Measurements from ENCODE around the gene DST. TPM values are rescaled to one million over a fixed set of nuclear protein-coding genes. Genes with fewer than 3 reads are reported as not detected.

DST gene
- total RNA-seq, 1 donor from 2014 or later = 6.0 TPM

DNA sequence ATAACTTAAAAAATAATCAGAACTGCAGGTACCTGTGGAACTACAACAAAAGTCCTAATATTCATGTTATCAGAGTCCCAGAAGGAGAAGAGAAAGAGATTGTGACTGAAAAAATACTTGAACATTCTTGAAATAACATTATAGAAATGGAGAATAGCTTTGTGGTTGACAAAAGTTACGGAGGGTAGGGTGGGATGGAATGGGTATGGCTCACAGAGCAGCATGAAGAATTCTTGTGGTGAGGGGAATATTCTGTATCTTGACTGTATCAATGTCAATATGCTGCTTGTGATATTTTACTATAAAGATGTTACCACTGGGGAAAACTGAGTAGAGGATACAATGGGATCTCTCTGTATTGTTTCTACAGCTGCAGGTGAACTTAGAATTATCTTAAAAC lies 122.5 kb downstream of the DST start:
- Mint-ChIP-seq H3K4me1 (ENCODE audit: low read depth) (no peaks in the 10 kb centered on the region), H3K27me3 (ENCODE audit: insufficient read depth) (no peaks in the 10 kb centered on the region), H3K27ac (no peak overlapping the region), H3K36me3 (ENCODE audit: low read depth) (no peaks in the 10 kb centered on the region), H3K9me3 (no peaks in the 10 kb centered on the region), H3K4me3 (no peak overlapping the region)
- intact Hi-C loops (cut with micrococcal nuclease) = no loop called here
- no peak for DNase-seq (ENCODE audit: low spot score)

DNA sequence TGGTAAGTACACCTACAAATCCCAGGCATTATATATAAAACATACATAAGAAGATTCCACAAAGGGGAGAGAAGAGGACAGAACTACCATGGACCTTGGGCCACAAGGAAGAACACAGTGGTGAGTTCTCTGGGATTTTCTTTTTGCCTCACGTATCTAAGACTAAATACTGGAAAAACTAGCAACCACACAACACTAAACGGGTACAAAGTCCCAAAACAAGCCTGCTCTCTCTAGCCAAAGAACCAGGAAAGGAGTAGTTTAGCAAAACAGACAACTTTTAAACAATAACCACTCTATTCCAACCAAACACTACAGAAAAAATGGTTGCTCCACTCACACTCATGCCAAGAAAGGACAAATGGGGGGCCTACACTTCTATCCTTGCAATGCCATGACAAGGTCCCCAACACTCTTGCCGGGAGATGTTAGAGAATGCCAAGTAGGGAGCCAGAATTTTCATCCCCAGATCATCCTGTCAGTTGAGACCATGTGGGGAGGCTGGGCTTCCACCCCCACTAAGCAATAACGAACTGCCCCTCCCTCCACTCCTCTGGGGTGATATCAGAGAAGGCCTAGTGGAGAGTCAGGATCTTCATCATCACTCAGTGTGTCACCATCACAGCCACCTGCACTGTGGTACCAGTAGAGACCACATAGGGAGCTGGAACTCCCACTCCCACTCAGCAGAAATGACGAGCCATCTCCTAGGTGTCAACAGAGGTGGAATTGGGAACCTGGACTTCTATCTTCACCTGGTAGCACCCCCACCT lies 123.5 kb downstream of the DST start:
- Mint-ChIP-seq H3K27ac (no peak overlapping the region), H3K9me3 (no peaks in the 10 kb centered on the region), H3K4me1 (ENCODE audit: low read depth) (no peaks in the 10 kb centered on the region), H3K4me3 (no peak overlapping the region), H3K36me3 (ENCODE audit: low read depth) (no peaks in the 10 kb centered on the region), H3K27me3 (ENCODE audit: insufficient read depth) (no peaks in the 10 kb centered on the region)
- DNase-seq (ENCODE audit: low spot score) = no peak
- intact Hi-C loops (cut with micrococcal nuclease) = no loop called here

DNA sequence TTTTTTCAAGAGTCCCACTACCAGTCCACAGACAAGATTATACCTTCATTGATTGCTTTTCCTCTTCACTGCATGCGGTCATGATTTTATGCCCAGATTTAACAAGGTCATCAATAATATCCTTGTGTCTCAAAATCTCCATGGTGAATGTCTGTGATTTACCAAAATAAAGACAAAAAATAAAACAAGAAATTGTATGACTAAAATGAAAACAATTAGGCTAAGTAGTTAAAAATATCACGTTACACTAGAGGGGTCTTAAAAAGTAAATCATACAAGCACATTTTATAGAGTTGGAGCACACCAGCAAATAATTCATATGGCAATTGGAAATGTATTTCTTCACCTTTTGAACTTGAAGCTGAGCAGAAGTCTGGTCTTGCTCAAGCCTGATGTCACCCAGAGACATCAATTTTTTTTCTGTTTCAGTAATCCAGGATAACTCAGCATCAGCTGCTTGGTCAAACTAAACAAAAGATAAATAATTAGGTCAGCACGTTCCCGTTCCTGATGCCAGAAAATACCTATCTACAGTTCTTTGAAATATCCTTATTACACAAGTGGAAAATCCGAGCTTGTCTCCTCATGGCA lies 125.4 kb downstream of the DST start:
- Mint-ChIP-seq H3K9me3 (no peaks in the 10 kb centered on the region), H3K27ac (no peak overlapping the region), H3K4me3 (no peak overlapping the region), H3K27me3 (ENCODE audit: insufficient read depth) (no peaks in the 10 kb centered on the region), H3K36me3 (ENCODE audit: low read depth) (no peaks in the 10 kb centered on the region), H3K4me1 (ENCODE audit: low read depth) (no peaks in the 10 kb centered on the region)
- intact Hi-C loops (cut with micrococcal nuclease) = no loop called here
- no peak for DNase-seq (ENCODE audit: low spot score)

DNA sequence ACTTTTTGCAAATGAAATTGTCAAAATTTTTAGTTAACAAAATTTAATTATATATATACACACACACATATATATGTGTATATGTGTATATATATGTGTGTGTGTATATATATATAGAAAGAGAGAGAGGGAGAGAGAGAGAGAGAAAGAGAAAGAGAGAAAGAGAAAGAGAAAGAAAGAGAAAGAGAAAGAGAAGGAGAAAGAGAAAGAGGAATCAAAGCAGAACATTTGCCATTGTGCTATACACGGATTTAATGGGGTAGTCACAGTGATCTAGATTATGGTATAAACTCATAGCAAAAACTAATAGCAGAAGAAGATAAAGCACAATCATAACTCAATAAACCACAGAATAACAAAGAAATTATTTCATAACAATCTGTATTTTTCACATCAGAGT lies 126.7 kb downstream of the DST start:
- Mint-ChIP-seq H3K4me1 (ENCODE audit: low read depth) (no peaks in the 10 kb centered on the region), H3K27me3 (ENCODE audit: insufficient read depth) (no peaks in the 10 kb centered on the region), H3K27ac (no peak overlapping the region), H3K36me3 (ENCODE audit: low read depth) (no peaks in the 10 kb centered on the region), H3K9me3 (no peaks in the 10 kb centered on the region), H3K4me3 (no peak overlapping the region)
- DNase-seq (ENCODE audit: low spot score) = no peak
- intact Hi-C loops (cut with micrococcal nuclease) = no loop called here

DNA sequence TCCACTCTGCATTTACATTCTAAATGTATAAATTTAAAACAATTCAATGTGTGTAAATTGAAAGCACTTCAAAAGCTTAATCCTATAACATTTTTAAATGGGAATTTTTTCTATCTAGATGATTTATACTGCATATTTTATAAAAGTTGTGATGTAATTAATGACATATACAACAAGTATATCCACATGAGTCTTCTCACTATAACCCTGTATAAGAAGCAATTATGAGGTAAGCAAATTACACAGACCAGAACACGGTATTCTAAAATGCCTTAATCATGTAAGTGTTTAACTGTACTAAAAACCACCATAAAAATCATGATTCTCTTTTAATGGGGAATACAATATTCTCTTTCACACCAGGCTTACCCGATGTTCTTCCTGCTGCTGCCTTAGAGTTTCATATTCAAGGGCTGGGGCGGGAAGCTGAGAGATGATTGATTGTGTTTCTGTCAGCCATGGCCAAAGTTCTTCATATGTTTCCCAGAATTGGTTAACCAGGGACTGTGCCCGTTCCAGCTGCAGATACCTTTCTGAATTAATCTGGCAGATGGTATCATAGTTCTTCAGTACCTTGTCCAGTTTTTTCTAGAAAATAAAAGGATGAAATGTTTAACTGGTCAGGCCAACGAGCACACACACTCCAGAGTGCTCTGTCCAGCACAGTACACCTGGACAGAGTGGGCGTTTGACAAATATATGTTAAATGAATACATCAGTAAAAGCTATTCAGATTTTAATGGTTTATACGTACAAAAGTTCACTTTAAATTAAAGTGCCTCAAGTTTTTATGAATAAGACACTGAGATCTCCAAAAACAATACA lies 127.4 kb downstream of the DST start:
- H3K4me3 Mint-ChIP-seq = no peak overlapping the region
- no peaks in the 10 kb centered on the region for H3K4me1 Mint-ChIP-seq (ENCODE audit: low read depth)
- no peaks in the 10 kb centered on the region for H3K27me3 Mint-ChIP-seq (ENCODE audit: insufficient read depth)
- H3K27ac Mint-ChIP-seq = no peak overlapping the region
- intact Hi-C loops (cut with micrococcal nuclease) = no loop called here
- no peaks in the 10 kb centered on the region for H3K36me3 Mint-ChIP-seq (ENCODE audit: low read depth)
- no peak for DNase-seq (ENCODE audit: low spot score)
- H3K9me3 Mint-ChIP-seq = no peaks in the 10 kb centered on the region

DNA sequence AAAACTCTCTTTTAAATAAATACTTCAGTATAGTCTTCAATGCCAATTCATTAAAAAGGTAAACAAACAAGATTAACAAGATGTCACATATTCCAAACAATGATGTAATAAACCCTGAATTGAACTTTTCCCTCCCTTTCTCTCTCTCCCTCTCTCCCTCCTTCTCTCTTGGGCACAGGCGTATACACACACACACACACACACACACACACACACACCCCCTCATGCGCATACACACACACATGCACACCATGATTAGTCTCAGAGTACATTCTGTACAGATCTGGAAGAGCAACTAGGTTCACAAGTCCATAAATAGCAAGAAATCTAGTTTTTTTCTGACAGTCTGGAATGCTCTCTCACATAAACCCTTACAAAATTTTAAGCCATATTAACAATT lies 128.3 kb downstream of the DST start:
- H3K9me3 Mint-ChIP-seq = no peaks in the 10 kb centered on the region
- H3K4me1 Mint-ChIP-seq (ENCODE audit: low read depth) = no peaks in the 10 kb centered on the region
- no peaks in the 10 kb centered on the region for H3K27me3 Mint-ChIP-seq (ENCODE audit: insufficient read depth)
- no peak overlapping the region for H3K4me3 Mint-ChIP-seq
- H3K36me3 Mint-ChIP-seq (ENCODE audit: low read depth) = no peaks in the 10 kb centered on the region
- intact Hi-C loops (cut with micrococcal nuclease) = no loop called here
- DNase-seq (ENCODE audit: low spot score) = no peak
- no peak overlapping the region for H3K27ac Mint-ChIP-seq

DNA sequence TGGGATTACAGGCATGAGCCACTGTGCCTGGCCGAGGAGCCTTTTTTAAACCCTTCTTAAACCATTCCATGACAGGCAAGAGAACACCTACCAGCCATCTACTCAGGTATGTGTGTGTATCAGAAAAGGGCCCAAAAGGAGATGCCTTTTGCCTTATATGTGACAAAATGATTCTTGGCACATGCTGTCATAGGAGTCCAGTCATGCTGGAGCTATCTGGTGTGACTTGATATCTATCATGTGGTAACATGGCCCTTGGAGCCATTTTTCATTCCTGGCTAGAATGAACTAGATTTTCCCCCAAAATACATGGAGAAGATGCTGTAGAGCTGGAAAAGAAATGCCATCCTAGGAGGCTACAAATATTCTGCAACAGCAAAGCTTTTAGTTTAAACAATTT lies 129.1 kb downstream of the DST start:
- Mint-ChIP-seq H3K4me1 (ENCODE audit: low read depth) (no peaks in the 10 kb centered on the region), H3K36me3 (ENCODE audit: low read depth) (no peaks in the 10 kb centered on the region), H3K27me3 (ENCODE audit: insufficient read depth) (no peaks in the 10 kb centered on the region), H3K4me3 (no peak overlapping the region), H3K27ac (no peak overlapping the region), H3K9me3 (no peaks in the 10 kb centered on the region)
- DNase-seq (ENCODE audit: low spot score) = no peak
- intact Hi-C loops (cut with micrococcal nuclease) = no loop called here

DNA sequence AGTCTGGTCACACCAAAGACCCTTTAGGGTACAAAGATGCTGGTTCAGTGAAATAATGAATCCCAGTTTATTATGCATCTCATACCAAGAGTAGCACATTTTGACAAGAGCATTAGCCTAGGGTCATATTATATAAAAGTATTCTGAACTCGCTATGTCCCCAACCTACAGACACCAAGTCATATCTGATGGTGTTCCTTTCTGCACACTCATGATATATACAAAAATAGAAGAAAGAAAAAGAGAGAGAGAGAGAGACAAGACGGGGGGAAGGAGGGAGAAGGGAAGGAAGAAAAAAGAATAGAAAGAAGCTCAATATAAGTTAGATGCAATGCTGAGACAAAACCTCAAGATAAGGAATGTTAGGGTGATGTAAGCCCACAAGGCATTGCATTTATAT lies 131.1 kb downstream of the DST start:
- Mint-ChIP-seq H3K9me3 (no peaks in the 10 kb centered on the region), H3K36me3 (ENCODE audit: low read depth) (no peaks in the 10 kb centered on the region), H3K4me1 (ENCODE audit: low read depth) (no peaks in the 10 kb centered on the region)

DNA sequence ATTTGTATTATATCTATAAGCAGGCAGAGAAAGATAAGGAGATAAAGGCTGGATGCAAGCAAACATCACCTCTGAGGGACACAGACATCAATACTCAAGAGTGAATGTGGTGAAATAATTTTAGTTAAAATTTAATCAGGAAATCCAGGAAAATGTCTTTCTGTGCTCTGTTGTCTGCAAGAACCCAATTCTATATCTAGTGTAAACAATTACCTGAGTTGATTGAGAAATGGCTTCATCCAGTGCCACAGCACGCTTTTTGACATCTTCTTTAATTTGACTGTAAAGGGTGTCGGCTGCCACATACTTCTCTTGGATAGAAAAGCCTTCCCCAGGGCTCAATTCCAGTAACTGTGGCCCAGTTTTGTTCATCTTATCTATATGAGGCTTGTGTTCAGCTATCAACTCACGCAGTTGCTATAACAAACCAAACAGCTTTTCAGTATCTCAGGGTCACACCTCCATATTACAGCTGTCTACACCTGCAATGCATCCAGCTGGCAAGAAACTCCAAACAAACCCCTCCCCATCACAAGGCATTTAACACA lies 131.6 kb downstream of the DST start:
- no peak overlapping the region for H3K4me3 Mint-ChIP-seq
- no peak for DNase-seq (ENCODE audit: low spot score)
- no peaks in the 10 kb centered on the region for H3K4me1 Mint-ChIP-seq (ENCODE audit: low read depth)
- no peaks in the 10 kb centered on the region for H3K9me3 Mint-ChIP-seq
- H3K27me3 Mint-ChIP-seq (ENCODE audit: insufficient read depth) = no peaks in the 10 kb centered on the region
- H3K27ac Mint-ChIP-seq = no peak overlapping the region
- no peaks in the 10 kb centered on the region for H3K36me3 Mint-ChIP-seq (ENCODE audit: low read depth)
- intact Hi-C loops (cut with micrococcal nuclease) = no loop called here

More for the DNA sequence above, 131.1 kb downstream of the DST start:
- Mint-ChIP-seq H3K27me3 (ENCODE audit: insufficient read depth) (no peaks in the 10 kb centered on the region), H3K27ac (no peak overlapping the region), H3K4me3 (no peak overlapping the region)
- intact Hi-C loops (cut with micrococcal nuclease) = no loop called here
- DNase-seq (ENCODE audit: low spot score) = no peak

DNA sequence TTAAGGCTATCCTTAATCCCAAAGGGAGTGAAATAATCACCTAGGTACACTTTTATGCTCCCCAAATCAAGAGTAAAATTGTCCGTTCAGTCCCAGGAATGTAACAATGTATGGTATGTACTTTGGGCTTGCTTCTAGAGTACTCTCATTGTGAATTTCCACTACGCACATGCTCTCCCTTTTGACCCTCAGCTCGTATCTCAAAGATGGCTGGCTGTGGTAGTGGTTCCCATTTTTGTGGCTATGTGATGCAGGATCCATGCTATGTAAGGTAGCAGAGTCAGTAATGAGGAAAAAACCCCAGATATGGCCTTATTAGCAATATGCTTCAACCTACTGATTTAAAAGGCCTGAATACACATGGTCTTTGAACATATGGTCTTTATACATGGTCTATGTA lies 133.7 kb downstream of the DST start:
- H3K4me3 Mint-ChIP-seq = no peak overlapping the region
- no peak overlapping the region for H3K27ac Mint-ChIP-seq
- DNase-seq (ENCODE audit: low spot score) = no peak
- no peaks in the 10 kb centered on the region for H3K36me3 Mint-ChIP-seq (ENCODE audit: low read depth)
- intact Hi-C loops (cut with micrococcal nuclease) = no loop called here
- no peaks in the 10 kb centered on the region for H3K27me3 Mint-ChIP-seq (ENCODE audit: insufficient read depth)
- no peaks in the 10 kb centered on the region for H3K4me1 Mint-ChIP-seq (ENCODE audit: low read depth)
- no peaks in the 10 kb centered on the region for H3K9me3 Mint-ChIP-seq

DNA sequence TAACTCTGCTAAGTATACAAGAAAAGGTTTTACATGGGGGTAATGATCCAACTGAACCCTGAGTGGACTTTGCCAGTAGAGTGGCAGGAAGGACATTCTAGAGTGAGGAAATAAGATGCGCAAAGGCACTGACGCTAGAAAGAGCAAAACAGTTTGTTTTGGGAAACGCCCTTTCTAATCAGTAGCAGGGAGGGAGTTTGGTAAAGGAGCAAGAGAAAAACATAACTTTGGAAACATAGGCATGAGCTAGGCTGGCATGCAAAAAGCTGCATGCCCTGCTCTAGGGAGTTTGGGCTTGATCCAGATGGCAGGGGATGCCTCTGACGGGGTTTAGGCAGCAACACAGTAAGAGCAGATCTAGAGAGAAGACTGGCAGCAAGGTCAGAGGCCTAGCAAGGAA lies 135.2 kb downstream of the DST start:
- Mint-ChIP-seq H3K36me3 (ENCODE audit: low read depth) (no peaks in the 10 kb centered on the region), H3K27me3 (ENCODE audit: insufficient read depth) (no peaks in the 10 kb centered on the region), H3K27ac (no peak overlapping the region), H3K9me3 (no peaks in the 10 kb centered on the region), H3K4me3 (no peak overlapping the region), H3K4me1 (ENCODE audit: low read depth) (no peaks in the 10 kb centered on the region)
- DNase-seq (ENCODE audit: low spot score) = no peak
- intact Hi-C loops (cut with micrococcal nuclease) = no loop called here

DNA sequence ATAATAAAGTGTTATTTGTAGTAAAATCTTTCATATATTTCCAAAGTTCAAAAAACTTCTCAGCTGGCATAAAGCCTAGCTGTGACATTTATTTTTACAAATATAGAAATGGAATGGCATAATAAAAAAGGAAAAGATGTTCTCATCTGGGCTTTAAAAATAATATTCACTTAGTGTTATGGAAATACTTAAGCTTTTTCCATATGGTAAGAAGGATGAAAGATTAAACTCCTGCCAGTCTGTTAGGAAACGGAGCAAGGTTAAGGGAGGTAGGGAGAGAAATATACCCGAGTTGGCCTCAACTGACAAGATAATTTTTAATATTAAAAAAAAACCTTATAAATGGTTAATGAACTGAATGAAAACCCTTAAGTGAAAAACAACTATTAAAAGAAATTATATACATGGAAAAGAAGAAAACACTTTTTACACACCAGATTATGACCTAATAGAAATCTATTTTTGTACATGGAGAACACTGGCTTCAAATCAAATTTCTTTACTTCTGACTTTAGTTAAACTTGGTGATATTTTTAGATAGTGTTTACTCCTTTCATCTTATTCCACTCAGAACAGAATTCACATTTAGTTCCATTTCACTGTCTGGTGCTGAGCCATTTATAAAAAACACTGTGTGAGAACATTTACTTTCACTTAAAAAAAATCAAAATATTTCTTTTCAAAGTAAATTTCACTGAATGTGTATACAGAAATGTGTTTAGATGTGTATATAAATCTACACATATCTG lies 137.0 kb downstream of the DST start:
- intact Hi-C loops (cut with micrococcal nuclease) = no loop called here
- Mint-ChIP-seq H3K4me3 (no peak overlapping the region), H3K36me3 (ENCODE audit: low read depth) (no peaks in the 10 kb centered on the region), H3K9me3 (no peaks in the 10 kb centered on the region), H3K27ac (no peak overlapping the region), H3K27me3 (ENCODE audit: insufficient read depth) (no peaks in the 10 kb centered on the region), H3K4me1 (ENCODE audit: low read depth) (no peaks in the 10 kb centered on the region)
- DNase-seq (ENCODE audit: low spot score) = no peak
